Fibroblast of mammary gland (primary cell): ENCODE measurements around the gene HOXD9.

Experiments
- DNase-seq: peaks from one replicate; pipeline ENCODE4 v3.0.0-alpha.2; 2010; ENCODE audit warnings: low read depth
- H3K4me3 ChIP-seq: 2 replicates; pipeline ENCODE4 v1.5.1; 2011; ENCODE audit warnings: low read depth, mild to moderate bottlenecking, low read length, moderate library complexity; ENCODE audit not compliant: control insufficient read depth
- TF ChIP-seq, protein P1 (sequence below): conservative IDR thresholded peaks from 2 replicates; pipeline ENCODE4 v1.5.1; 2011; ENCODE audit warnings: low read depth, low read length, inconsistent platforms; ENCODE audit not compliant: control insufficient read depth, insufficient read depth

Gene HOXD9

GRCh38 chr2:176085861-176086771 lies 36.4 kb upstream of the HOXD9 start:
- no peak overlapping the region for H3K4me3 ChIP-seq
- TF ChIP-seq, protein P1, sequence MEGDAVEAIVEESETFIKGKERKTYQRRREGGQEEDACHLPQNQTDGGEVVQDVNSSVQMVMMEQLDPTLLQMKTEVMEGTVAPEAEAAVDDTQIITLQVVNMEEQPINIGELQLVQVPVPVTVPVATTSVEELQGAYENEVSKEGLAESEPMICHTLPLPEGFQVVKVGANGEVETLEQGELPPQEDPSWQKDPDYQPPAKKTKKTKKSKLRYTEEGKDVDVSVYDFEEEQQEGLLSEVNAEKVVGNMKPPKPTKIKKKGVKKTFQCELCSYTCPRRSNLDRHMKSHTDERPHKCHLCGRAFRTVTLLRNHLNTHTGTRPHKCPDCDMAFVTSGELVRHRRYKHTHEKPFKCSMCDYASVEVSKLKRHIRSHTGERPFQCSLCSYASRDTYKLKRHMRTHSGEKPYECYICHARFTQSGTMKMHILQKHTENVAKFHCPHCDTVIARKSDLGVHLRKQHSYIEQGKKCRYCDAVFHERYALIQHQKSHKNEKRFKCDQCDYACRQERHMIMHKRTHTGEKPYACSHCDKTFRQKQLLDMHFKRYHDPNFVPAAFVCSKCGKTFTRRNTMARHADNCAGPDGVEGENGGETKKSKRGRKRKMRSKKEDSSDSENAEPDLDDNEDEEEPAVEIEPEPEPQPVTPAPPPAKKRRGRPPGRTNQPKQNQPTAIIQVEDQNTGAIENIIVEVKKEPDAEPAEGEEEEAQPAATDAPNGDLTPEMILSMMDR, result peak; percentile 43
- DNase-seq, result peak; percentile 38

GRCh38 chr2:176087330-176088047 lies 35.0 kb upstream of the HOXD9 start:
- TF ChIP-seq, protein P1, result no peak
- H3K4me3 ChIP-seq, result no peak overlapping the region

GRCh38 chr2:176088048-176088936 lies 34.2 kb upstream of the HOXD9 start:
- TF ChIP-seq, protein P1, result peak; percentile 61
- no peak overlapping the region for H3K4me3 ChIP-seq
- DNase-seq, result peak; percentile 32

More at GRCh38 chr2:176087330-176088047, 35.0 kb upstream of the HOXD9 start:
- no peak for DNase-seq

GRCh38 chr2:176088937-176089842 lies 33.3 kb upstream of the HOXD9 start:
- H3K4me3 ChIP-seq, result no peak overlapping the region
- TF ChIP-seq, protein P1, result no peak
- no peak for DNase-seq

- DNase-seq, result no peak
- TF ChIP-seq, protein P1, result no peak
- no peak overlapping the region for H3K4me3 ChIP-seq
Measured at GRCh38 chr2:176089843-176090395, 32.6 kb upstream of the HOXD9 start.
